Vagina (tissue), 2 donors: ENCODE data around the gene EIF1AX.

ENCODE experiments used
- POLR2A ChIP-seq, 2 donors: fragments of 450-650 bp; IDR thresholded peaks; one replicate each; pipeline ENCODE4 v1.6.1; 2017; ENCODE audit warnings: antibody characterized with exemption in 2 of 2, mild to moderate bottlenecking in 2 of 2, moderate library complexity in 2 of 2
- TF ChIP-seq, protein P1 (sequence below), 3 experiments: fragments of 450-650 bp in 2 of 3; fragments of 200-600 bp in 1 of 3; sonication (generic) in 1 of 3; IDR thresholded peaks; one replicate each; pipeline ENCODE4 v1.5.1; 2017 to 2019; ENCODE audit warnings: antibody characterized with exemption in 3 of 3, mild to moderate bottlenecking in 2 of 3, moderate library complexity in 2 of 3

DNA sequence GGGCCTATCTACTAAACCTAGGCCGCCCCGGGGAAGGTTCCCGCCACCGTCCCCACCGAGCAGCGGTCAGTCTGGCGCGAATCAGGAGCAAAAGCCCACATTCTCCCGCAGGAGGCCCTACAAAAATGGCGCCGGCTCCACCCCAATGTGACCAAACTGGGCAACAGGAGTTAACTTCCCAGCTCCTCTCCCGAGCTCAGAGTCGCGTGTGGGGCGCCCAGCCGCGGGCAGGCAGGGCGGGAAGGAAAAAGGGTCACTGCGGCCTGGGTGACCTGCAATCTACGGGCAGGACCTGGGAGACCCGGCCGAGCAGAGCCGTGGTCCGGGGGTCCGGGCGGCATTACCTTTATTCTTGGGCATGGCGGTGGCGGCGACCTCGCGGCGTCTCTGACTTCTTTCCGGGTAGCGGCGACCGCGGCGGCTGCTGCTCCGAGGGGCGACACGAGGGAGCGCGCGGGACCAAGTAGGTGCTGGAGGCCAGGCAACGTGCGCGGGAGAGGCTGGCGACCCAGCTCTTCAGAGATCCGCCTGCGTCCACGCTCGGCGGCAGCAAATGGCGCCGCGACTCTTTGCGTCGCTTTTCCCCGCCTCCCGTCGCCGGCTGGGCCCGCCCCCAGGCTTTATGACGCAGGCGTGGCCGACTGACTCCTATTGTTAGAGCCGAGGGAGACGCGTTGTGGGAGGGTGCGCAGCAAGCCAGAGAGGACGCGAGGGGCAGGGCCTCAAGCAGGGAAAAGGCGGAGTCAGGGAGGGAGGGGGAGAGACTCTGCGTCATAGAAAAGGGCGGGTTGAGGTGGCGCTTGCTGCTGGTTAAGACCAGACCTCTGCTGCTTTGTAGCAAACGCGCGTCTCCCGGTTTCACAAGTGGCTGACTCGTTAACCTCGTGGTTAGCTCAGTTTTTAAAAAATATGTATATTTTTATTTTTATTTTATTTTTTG is at the start of gene EIF1AX:
- peak in 1 of 2 donors; percentile 90 for TF ChIP-seq POLR2A (IDR thresholded peaks at IDR 0.05)
- TF ChIP-seq, protein P1, sequence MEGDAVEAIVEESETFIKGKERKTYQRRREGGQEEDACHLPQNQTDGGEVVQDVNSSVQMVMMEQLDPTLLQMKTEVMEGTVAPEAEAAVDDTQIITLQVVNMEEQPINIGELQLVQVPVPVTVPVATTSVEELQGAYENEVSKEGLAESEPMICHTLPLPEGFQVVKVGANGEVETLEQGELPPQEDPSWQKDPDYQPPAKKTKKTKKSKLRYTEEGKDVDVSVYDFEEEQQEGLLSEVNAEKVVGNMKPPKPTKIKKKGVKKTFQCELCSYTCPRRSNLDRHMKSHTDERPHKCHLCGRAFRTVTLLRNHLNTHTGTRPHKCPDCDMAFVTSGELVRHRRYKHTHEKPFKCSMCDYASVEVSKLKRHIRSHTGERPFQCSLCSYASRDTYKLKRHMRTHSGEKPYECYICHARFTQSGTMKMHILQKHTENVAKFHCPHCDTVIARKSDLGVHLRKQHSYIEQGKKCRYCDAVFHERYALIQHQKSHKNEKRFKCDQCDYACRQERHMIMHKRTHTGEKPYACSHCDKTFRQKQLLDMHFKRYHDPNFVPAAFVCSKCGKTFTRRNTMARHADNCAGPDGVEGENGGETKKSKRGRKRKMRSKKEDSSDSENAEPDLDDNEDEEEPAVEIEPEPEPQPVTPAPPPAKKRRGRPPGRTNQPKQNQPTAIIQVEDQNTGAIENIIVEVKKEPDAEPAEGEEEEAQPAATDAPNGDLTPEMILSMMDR (IDR thresholded peaks at IDR 0.05): no peak
